Activated CD8-positive, alpha-beta T cell treated with anti-CD3 and anti-CD28 coated beads for 36 hours (primary cell): ENCODE results near the gene DBH. TPM values are rescaled to one million over a fixed set of nuclear protein-coding genes. Genes with fewer than 3 reads are reported as not detected.
"Not testable (repeated sequence)": the region's sequence is repeated elsewhere in the genome, so short reads cannot be mapped to it uniquely, and the experiment has no call there.

ENCODE experiments used
- ATAC-seq: fragments of 200-7000 bp; cut with Tn5 transposase; one replicate; pipeline ENCODE4 v1.10.0; 2021; ENCODE audit warnings: mild to moderate bottlenecking, moderate library complexity
- CTCF ChIA-PET: fragments of 350-600 bp; sonication (Branson Sonifier 250); formaldehyde crosslinking; loops from one replicate; lab custom pipeline; 2021; ENCODE audit warnings: antibody characterized with exemption; lab: Charles Lee
- POLR2A ChIA-PET: fragments of 350-600 bp; sonication (Branson Sonifier 250); formaldehyde crosslinking; loops from one replicate; lab custom pipeline; 2021; ENCODE audit warnings: antibody characterized with exemption; lab: Charles Lee
- DNase-seq: peaks from one replicate; pipeline ENCODE4 v3.0.0-alpha.2; 2020
- H3K27ac Mint-ChIP-seq: one replicate; pipeline ENCODE4 v1.8.0; 2021; ENCODE audit warnings: mild to moderate bottlenecking, mixed read lengths
- H3K27me3 Mint-ChIP-seq: one replicate; pipeline ENCODE4 v1.8.0; 2021; ENCODE audit warnings: mixed read lengths
- H3K36me3 Mint-ChIP-seq: one replicate; pipeline ENCODE4 v1.8.0; 2021; ENCODE audit warnings: low read depth, mixed read lengths
- H3K4me1 Mint-ChIP-seq: one replicate; pipeline ENCODE4 v1.8.0; 2021; ENCODE audit warnings: low read depth, mixed read lengths
- H3K4me3 Mint-ChIP-seq: one replicate; pipeline ENCODE4 v1.8.0; 2021; ENCODE audit warnings: mild to moderate bottlenecking, moderate library complexity, mixed read lengths
- H3K9me3 Mint-ChIP-seq: one replicate; pipeline ENCODE4 v1.8.0; 2021; ENCODE audit warnings: mixed read lengths
- CTCF ChIP-seq: fragments of 200-600 bp; IDR thresholded peaks from one replicate; pipeline ENCODE4 v1.8.0; 2022; ENCODE audit warnings: antibody characterized with exemption, mild to moderate bottlenecking
- intact Hi-C: fragments of 100-400 bp; cut with micrococcal nuclease; formaldehyde crosslinking; loops from one replicate; pipeline ENCODE4 v1.10.0; 2022
- total RNA-seq, 2 experiments: library from RNA; stranded (reverse); gene quantifications; one replicate each; pipeline ENCODE4 v1.2.3, GENCODE V29; 2021

The DBH gene
- total RNA-seq, 2 experiments from 2014 or later, result not detected

- no peak for DNase-seq
- Mint-ChIP-seq H3K36me3 (no peaks in the 10 kb centered on the region), H3K4me1 (peaks cover 24% of the 10 kb centered on the region), H3K4me3 (no peak overlapping the region), H3K27me3 (no peaks in the 10 kb centered on the region), H3K27ac (no peak overlapping the region), H3K9me3 (no peaks in the 10 kb centered on the region)
- ChIA-PET CTCF (interaction anchor here (1.6 kb wide), 1 partner anchor 27 kb away, joined by 4 read pairs; no protein-coding TSS in a partner anchor), POLR2A (interaction anchor here (1.0 kb wide), 1 partner anchor 15 kb away, joined by 5 read pairs; no protein-coding TSS in a partner anchor)
- no peak for ATAC-seq
- intact Hi-C loops, result no loop called here
- no peak for TF ChIP-seq CTCF
Observed at GRCh38 chr9:133616643-133617405, 19.3 kb upstream of the DBH start.

GRCh38 chr9:133618726-133619125 lies 17.4 kb upstream of the DBH start:
- no peaks in the 10 kb centered on the region for H3K9me3 Mint-ChIP-seq
- H3K36me3 Mint-ChIP-seq, result no peaks in the 10 kb centered on the region
- ChIA-PET CTCF (no interaction called here), POLR2A (no interaction called here)
- H3K27me3 Mint-ChIP-seq, result no peaks in the 10 kb centered on the region
- no peak for TF ChIP-seq CTCF
- no peak overlapping the region for H3K4me3 Mint-ChIP-seq
- no peak for DNase-seq
- intact Hi-C loops, result no loop called here
- ATAC-seq, result no peak
- no peak overlapping the region for H3K27ac Mint-ChIP-seq
- H3K4me1 Mint-ChIP-seq, result peaks cover 31% of the 10 kb centered on the region

- Mint-ChIP-seq H3K4me3 (no peak overlapping the region), H3K27me3 (no peaks in the 10 kb centered on the region), H3K36me3 (no peaks in the 10 kb centered on the region), H3K27ac (peak overlapping the region; percentile 45), H3K9me3 (no peaks in the 10 kb centered on the region), H3K4me1 (peaks cover 31% of the 10 kb centered on the region)
- intact Hi-C loops, result no loop called here
- DNase-seq (peak; percentile 75), ATAC-seq (peak; percentile 82)
- TF ChIP-seq CTCF, result no peak
- ChIA-PET POLR2A (no interaction called here), CTCF (interaction anchor here (0.7 to 1.2 kb wide), 2 partner anchors 57 to 123 kb away, joined by 3 read pairs; no protein-coding TSS in a partner anchor)
Observed at GRCh38 chr9:133619791-133620190, 16.4 kb upstream of the DBH start.

GRCh38 chr9:133621725-133622267 lies 14.4 kb upstream of the DBH start:
- TF ChIP-seq CTCF, result no peak
- POLR2A ChIA-PET, result no interaction called here
- ATAC-seq (no peak), DNase-seq (no peak)
- CTCF ChIA-PET, result interaction anchor here (1.6 kb wide), 1 partner anchor 32 kb away, joined by 3 read pairs; no protein-coding TSS in a partner anchor
- Mint-ChIP-seq H3K36me3 (no peaks in the 10 kb centered on the region), H3K9me3 (peaks cover 10% of the 10 kb centered on the region), H3K4me1 (peaks cover 31% of the 10 kb centered on the region), H3K4me3 (no peak overlapping the region), H3K27me3 (no peaks in the 10 kb centered on the region), H3K27ac (no peak overlapping the region)
- intact Hi-C loops, result no loop called here

GRCh38 chr9:133622555-133622954 lies 13.6 kb upstream of the DBH start:
- ATAC-seq (no peak), DNase-seq (no peak)
- Mint-ChIP-seq H3K36me3 (no peaks in the 10 kb centered on the region), H3K27me3 (no peaks in the 10 kb centered on the region), H3K27ac (no peak overlapping the region), H3K4me3 (no peak overlapping the region), H3K9me3 (peaks cover 16% of the 10 kb centered on the region), H3K4me1 (peaks cover 31% of the 10 kb centered on the region)
- intact Hi-C loops, result no loop called here
- CTCF ChIA-PET, result no interaction called here
- no peak for TF ChIP-seq CTCF
- POLR2A ChIA-PET, result no interaction called here

GRCh38 chr9:133626008-133626407 lies 10.2 kb upstream of the DBH start:
- H3K36me3 Mint-ChIP-seq, H3K27me3 Mint-ChIP-seq, H3K4me3 Mint-ChIP-seq, POLR2A ChIA-PET, ATAC-seq, H3K27ac Mint-ChIP-seq, CTCF ChIA-PET, intact Hi-C loops, DNase-seq: not testable (repeated sequence)
- H3K4me1 Mint-ChIP-seq, result peaks cover 13% of the 10 kb centered on the region
- H3K9me3 Mint-ChIP-seq, result peaks cover 16% of the 10 kb centered on the region
